Measurements from ENCODE around the gene SAP30. TPM values are rescaled to one million over a fixed set of nuclear protein-coding genes. Genes with fewer than 3 reads are reported as not detected.

The SAP30 gene
- total RNA-seq, 1 experiment from 2014 or later = 9.8 TPM

DNA sequence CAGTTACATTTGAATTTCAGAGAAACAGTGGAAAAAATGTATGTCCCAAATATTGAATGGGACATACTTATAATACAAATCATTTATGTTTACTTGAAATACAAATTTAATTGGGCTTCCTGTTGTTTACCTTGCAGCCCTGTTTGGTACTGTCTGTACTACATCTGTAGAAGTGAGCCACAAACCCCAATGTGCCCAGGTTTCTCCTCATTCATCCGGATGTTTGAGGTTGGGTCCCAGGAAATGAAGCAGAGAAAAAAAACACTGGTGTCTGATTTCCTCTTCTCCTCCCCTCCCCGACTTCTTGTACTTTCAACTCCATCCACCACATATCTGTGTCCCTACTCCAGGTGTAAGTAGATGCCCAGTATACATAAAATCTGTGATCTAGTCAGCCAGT lies 55.3 kb downstream of the SAP30 start:
- BruUV-seq (replicated peaks) = no TSS peak
- ChIA-PET CTCF (interaction anchor here (0.9 kb wide), 1 partner anchor 8 kb away, joined by 3 read pairs; no protein-coding TSS in a partner anchor), POLR2A (no interaction called here)
- Mint-ChIP-seq H3K4me3 (ENCODE audit: unreplicated experiment) (no peak overlapping the region), H3K36me3 (ENCODE audit: insufficient read depth, unreplicated experiment) (no peaks in the 10 kb centered on the region), H3K4me1 (ENCODE audit: low read depth, unreplicated experiment) (no peaks in the 10 kb centered on the region), H3K27ac (ENCODE audit: unreplicated experiment) (no peak overlapping the region), H3K9me3 (ENCODE audit: unreplicated experiment) (no peaks in the 10 kb centered on the region), H3K27me3 (ENCODE audit: insufficient read depth, unreplicated experiment) (no peaks in the 10 kb centered on the region)
- Histone ChIP-seq H3K36me3 (ENCODE audit: control insufficient read depth, insufficient read depth, low read length) (no peaks in the 10 kb centered on the region), H3K4me3 (ENCODE audit: low read depth, low read length) (no peak overlapping the region), H3K27me3 (replicated peaks; ENCODE audit: control insufficient read depth, insufficient read depth, low read length) (no peaks in the 10 kb centered on the region), H3K9me3 (no peaks in the 10 kb centered on the region), H3K4me1 (no peaks in the 10 kb centered on the region)
- intact Hi-C loops (cut with micrococcal nuclease; ENCODE audit: unreplicated experiment) = no loop called here
- DNase-seq = no peak
- TF ChIP-seq, protein P1, sequence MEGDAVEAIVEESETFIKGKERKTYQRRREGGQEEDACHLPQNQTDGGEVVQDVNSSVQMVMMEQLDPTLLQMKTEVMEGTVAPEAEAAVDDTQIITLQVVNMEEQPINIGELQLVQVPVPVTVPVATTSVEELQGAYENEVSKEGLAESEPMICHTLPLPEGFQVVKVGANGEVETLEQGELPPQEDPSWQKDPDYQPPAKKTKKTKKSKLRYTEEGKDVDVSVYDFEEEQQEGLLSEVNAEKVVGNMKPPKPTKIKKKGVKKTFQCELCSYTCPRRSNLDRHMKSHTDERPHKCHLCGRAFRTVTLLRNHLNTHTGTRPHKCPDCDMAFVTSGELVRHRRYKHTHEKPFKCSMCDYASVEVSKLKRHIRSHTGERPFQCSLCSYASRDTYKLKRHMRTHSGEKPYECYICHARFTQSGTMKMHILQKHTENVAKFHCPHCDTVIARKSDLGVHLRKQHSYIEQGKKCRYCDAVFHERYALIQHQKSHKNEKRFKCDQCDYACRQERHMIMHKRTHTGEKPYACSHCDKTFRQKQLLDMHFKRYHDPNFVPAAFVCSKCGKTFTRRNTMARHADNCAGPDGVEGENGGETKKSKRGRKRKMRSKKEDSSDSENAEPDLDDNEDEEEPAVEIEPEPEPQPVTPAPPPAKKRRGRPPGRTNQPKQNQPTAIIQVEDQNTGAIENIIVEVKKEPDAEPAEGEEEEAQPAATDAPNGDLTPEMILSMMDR (IDR thresholded peaks at IDR 0.05; ENCODE audit: insufficient read depth in 1 of 2, low read depth in 1 of 2, low read length in 1 of 2, severe bottlenecking in 1 of 2, unreplicated experiment in 1 of 2) = no peak

Other genes with a start within 250 kb of the SAP30 start
- 16.8 and 17.4 TPM in 2 replicates for gene GALNT7, start 202.1 kb upstream of the SAP30 start, total RNA-seq (2022)
- 272 and 326 TPM in 2 replicates for gene HMGB2, start 36.6 kb upstream of the SAP30 start, total RNA-seq (2022)
- gene SCRG1, start 28.2 kb downstream of the SAP30 start, total RNA-seq (2022) = not detected in 2 replicates
- gene HAND2, start 159.3 kb downstream of the SAP30 start, total RNA-seq (2022) = not detected in 2 replicates